ENCODE measurements around the gene FN3K.
A peak's percentile ranks its signal among the peaks of the same experiment; 100 is the strongest.
"Not testable (repeated sequence)": the region's sequence is repeated elsewhere in the genome, so short reads cannot be mapped to it uniquely, and the experiment has no call there.

The FN3K gene

GRCh38 chr17:82751171-82751570, 15.8 kb downstream of the FN3K start:
- TF ChIP-seq JUND (IDR thresholded peaks at IDR 0.05; ENCODE audit: low read depth) = no peak
- no peak for DNase-seq (ENCODE audit: low read depth in 1 of 2, low spot score in 1 of 2)
- in situ Hi-C loops (cut with HindIII; ENCODE audit: low pct_unique_long_range_greater_than_20kb, low sequenced_read_pairs) = no loop called here

- in situ Hi-C loops (cut with HindIII; ENCODE audit: low pct_unique_long_range_greater_than_20kb, low sequenced_read_pairs) = no loop called here
- TF ChIP-seq JUND (IDR thresholded peaks at IDR 0.05; ENCODE audit: low read depth) = no peak
- DNase-seq (ENCODE audit: low read depth in 1 of 2, low spot score in 1 of 2) = peak; percentile 94 to 95
Observed at GRCh38 chr17:82751571-82752370, 16.4 kb downstream of the FN3K start, which contains the start of gene TBCD. TBCD (plus strand) TSS chr17:82752065; CDS start chr17:82752194, 129 bp downstream.

- peak; percentile 35 to 67 for DNase-seq (ENCODE audit: low read depth in 1 of 2, low spot score in 1 of 2)
- no peak for TF ChIP-seq JUND (IDR thresholded peaks at IDR 0.05; ENCODE audit: low read depth)
- in situ Hi-C loops (cut with HindIII; ENCODE audit: low pct_unique_long_range_greater_than_20kb, low sequenced_read_pairs) = no loop called here
Observed at GRCh38 chr17:82752371-82753200, 17.2 kb downstream of the FN3K start.

GRCh38 chr17:82753201-82753464, 17.7 kb downstream of the FN3K start:
- in situ Hi-C loops (cut with HindIII; ENCODE audit: low pct_unique_long_range_greater_than_20kb, low sequenced_read_pairs) = no loop called here
- no peak for TF ChIP-seq JUND (IDR thresholded peaks at IDR 0.05; ENCODE audit: low read depth)
- DNase-seq (ENCODE audit: low read depth in 1 of 2, low spot score in 1 of 2) = no peak

- in situ Hi-C loops (cut with HindIII; ENCODE audit: low pct_unique_long_range_greater_than_20kb, low sequenced_read_pairs) = no loop called here
- no peak for TF ChIP-seq JUND (IDR thresholded peaks at IDR 0.05; ENCODE audit: low read depth)
- peak; percentile 42 to 85 for DNase-seq (ENCODE audit: low read depth in 1 of 2, low spot score in 1 of 2)
Observed at GRCh38 chr17:82754297-82755208, 19.1 kb downstream of the FN3K start.

GRCh38 chr17:82756166-82756565, 20.8 kb downstream of the FN3K start:
- no peak for DNase-seq (ENCODE audit: low read depth in 1 of 2, low spot score in 1 of 2)
- in situ Hi-C loops (cut with HindIII; ENCODE audit: low pct_unique_long_range_greater_than_20kb, low sequenced_read_pairs) = no loop called here
- TF ChIP-seq JUND (IDR thresholded peaks at IDR 0.05; ENCODE audit: low read depth) = no peak

- no peak for TF ChIP-seq JUND (IDR thresholded peaks at IDR 0.05; ENCODE audit: low read depth)
- no peak for DNase-seq (ENCODE audit: low read depth in 1 of 2, low spot score in 1 of 2)
- in situ Hi-C loops (cut with HindIII; ENCODE audit: low pct_unique_long_range_greater_than_20kb, low sequenced_read_pairs) = no loop called here
Observed at GRCh38 chr17:82765371-82765770, 30.0 kb downstream of the FN3K start.

- in situ Hi-C loops (cut with HindIII; ENCODE audit: low pct_unique_long_range_greater_than_20kb, low sequenced_read_pairs) = no loop called here
- no peak for TF ChIP-seq JUND (IDR thresholded peaks at IDR 0.05; ENCODE audit: low read depth)
- peak in 1 of 2 experiments; percentile 78 for DNase-seq (ENCODE audit: low read depth in 1 of 2, low spot score in 1 of 2)
Observed at GRCh38 chr17:82767041-82767754, 31.8 kb downstream of the FN3K start.

GRCh38 chr17:82769041-82769440, 33.6 kb downstream of the FN3K start:
- DNase-seq (ENCODE audit: low read depth in 1 of 2, low spot score in 1 of 2) = no peak
- TF ChIP-seq JUND (IDR thresholded peaks at IDR 0.05; ENCODE audit: low read depth) = no peak
- in situ Hi-C loops (cut with HindIII; ENCODE audit: low pct_unique_long_range_greater_than_20kb, low sequenced_read_pairs) = no loop called here

GRCh38 chr17:82772026-82772425, 36.6 kb downstream of the FN3K start:
- no peak for TF ChIP-seq JUND (IDR thresholded peaks at IDR 0.05; ENCODE audit: low read depth)
- peak; percentile 73 to 82 for DNase-seq (ENCODE audit: low read depth in 1 of 2, low spot score in 1 of 2)
- in situ Hi-C loops (cut with HindIII; ENCODE audit: low pct_unique_long_range_greater_than_20kb, low sequenced_read_pairs) = no loop called here

- DNase-seq (ENCODE audit: low read depth in 1 of 2, low spot score in 1 of 2); in situ Hi-C loops (cut with HindIII; ENCODE audit: low pct_unique_long_range_greater_than_20kb, low sequenced_read_pairs): not testable (repeated sequence)
Observed at GRCh38 chr17:82774456-82774855, 39.0 kb downstream of the FN3K start.
